Endothelial cell of umbilical vein (primary cell): Measurements from ENCODE around the gene ATP10A. TPM values are rescaled to one million over a fixed set of nuclear protein-coding genes. Genes with fewer than 3 reads are reported as not detected.

Experiments used
- BruUV-seq: library from RNA; stranded (reverse); fragments of 400-500 nt; replicated peaks from 2 replicates; lab custom pipeline; 2021; lab: Mats Ljungman, UMichigan
- CTCF ChIA-PET: fragments of 300-600, 350-600 bp; sonication (Branson Sonifier 250); formaldehyde crosslinking; loops from one replicate; lab custom pipeline; 2021; ENCODE audit warnings: antibody characterized with exemption, inconsistent platforms; lab: Charles Lee
- POLR2A ChIA-PET: fragments of 300-600, 350-600 bp; sonication (Branson Sonifier 250); formaldehyde crosslinking; loops from one replicate; lab custom pipeline; 2021; ENCODE audit warnings: antibody characterized with exemption, inconsistent platforms; lab: Charles Lee
- DNase-seq: peaks from one replicate; pipeline ENCODE4 v3.0.0-alpha.2; 2011; ENCODE audit warnings: low read depth, low spot score
- FAIRE-seq: peaks from 2 replicates; lab custom pipeline; 2011; peaks lifted over from hg19 to GRCh38; lab: Jason Lieb, UNC
- H2AFZ ChIP-seq: 2 replicates; pipeline ENCODE4 v1.6.0; 2012; ENCODE audit warnings: low read depth, low read length, control low read depth, inconsistent platforms
- H3K27ac ChIP-seq: 2 replicates; pipeline ENCODE4 v1.5.1; 2011; ENCODE audit warnings: low read depth, mild to moderate bottlenecking, control low read depth, low read length, moderate library complexity; ENCODE audit not compliant: insufficient read depth
- H3K27me3 ChIP-seq, 2 experiments: 2 replicates each; pipeline versions ENCODE4 v1.6.0 to v1.6.1; 2011; ENCODE audit warnings: low read length in 2 of 2, mixed read lengths in 1 of 2; ENCODE audit not compliant: control insufficient read depth in 2 of 2, insufficient read depth in 2 of 2
- H3K36me3 ChIP-seq, 2 experiments: 2 replicates in 1 of 2; 3 replicates in 1 of 2; pipeline ENCODE4 v1.5.1; 2011; ENCODE audit warnings: low read length in 2 of 2, mild to moderate bottlenecking in 1 of 2, moderate library complexity in 1 of 2; ENCODE audit not compliant: control insufficient read depth in 2 of 2, insufficient read depth in 2 of 2; ENCODE audit errors: extremely low read depth in 1 of 2
- H3K4me1 ChIP-seq: 3 replicates; pipeline ENCODE4 v1.5.1; 2011; ENCODE audit warnings: mild to moderate bottlenecking, low read length; ENCODE audit not compliant: control insufficient read depth, insufficient read depth; ENCODE audit errors: extremely low read depth
- H3K4me2 ChIP-seq: 2 replicates; pipeline ENCODE4 v1.6.1; 2011; ENCODE audit warnings: low read length, control low read depth, mixed read lengths; ENCODE audit not compliant: insufficient read depth
- H3K4me3 ChIP-seq, 3 experiments: fragments of 200-600 bp in 1 of 3; sonication (generic), shearing (Covaris generic) in 1 of 3; replicated peaks in 1 of 3; 2 replicates each; pipeline ENCODE4 v1.5.1; 2011 to 2016; ENCODE audit warnings: control low read depth in 3 of 3, low read length in 3 of 3, mild to moderate bottlenecking in 2 of 3, inconsistent platforms in 1 of 3, low read depth in 1 of 3, moderate library complexity in 1 of 3; ENCODE audit not compliant: insufficient read depth in 1 of 3
- H3K79me2 ChIP-seq: 2 replicates; pipeline ENCODE4 v1.6.0; 2012; ENCODE audit warnings: low read length, inconsistent platforms; ENCODE audit not compliant: control insufficient read depth, insufficient read depth
- H3K9ac ChIP-seq: replicated peaks from 2 replicates; pipeline ENCODE3; 2011; ENCODE audit warnings: low read length, control low read depth; ENCODE audit not compliant: insufficient read depth; ENCODE audit errors: extremely low read depth
- H3K9me1 ChIP-seq: replicated peaks from 3 replicates; pipeline ENCODE4 v1.6.0; 2011; ENCODE audit warnings: mild to moderate bottlenecking, low read length; ENCODE audit not compliant: control insufficient read depth, insufficient read depth; ENCODE audit errors: extremely low read depth
- H3K9me3 ChIP-seq: replicated peaks from 2 replicates; pipeline ENCODE4 v1.5.1; 2012; ENCODE audit warnings: low read length, inconsistent platforms; ENCODE audit not compliant: control insufficient read depth, insufficient read depth
- H4K20me1 ChIP-seq: replicated peaks from 2 replicates; pipeline ENCODE3; 2011; ENCODE audit warnings: mild to moderate bottlenecking, low read length; ENCODE audit not compliant: control insufficient read depth, insufficient read depth; ENCODE audit errors: extremely low read depth
- CTCF ChIP-seq, 2 donors: IDR thresholded peaks; 1 replicate in 1 of 2; 2 replicates in 1 of 2; pipeline ENCODE4 v1.5.1; 2011; ENCODE audit warnings: low read length in 2 of 2, mild to moderate bottlenecking in 2 of 2, moderate library complexity in 2 of 2, control low read depth in 1 of 2, inconsistent platforms in 1 of 2, low read depth in 1 of 2; ENCODE audit not compliant: insufficient read depth in 1 of 2; ENCODE audit errors: extremely low read depth in 1 of 2
- EZH2 ChIP-seq: IDR thresholded peaks from 2 replicates; pipeline ENCODE4 v1.6.1; 2012; ENCODE audit warnings: borderline replicate concordance, low read depth, mild to moderate bottlenecking, moderate library complexity, low read length, inconsistent platforms; ENCODE audit not compliant: severe bottlenecking
- FOS ChIP-seq: IDR thresholded peaks from 2 replicates; pipeline ENCODE4 v1.6.1; 2011; ENCODE audit warnings: mild to moderate bottlenecking, low read length, moderate library complexity, borderline replicate concordance; ENCODE audit not compliant: insufficient read depth
- GATA2 ChIP-seq: IDR thresholded peaks from 2 replicates; pipeline ENCODE4 v1.7.0; 2011; ENCODE audit warnings: low read depth, mild to moderate bottlenecking, moderate library complexity, mixed read lengths, low read length; ENCODE audit not compliant: insufficient read length, insufficient read depth
- JUN ChIP-seq: IDR thresholded peaks from 2 replicates; pipeline ENCODE4 v1.6.1; 2011; ENCODE audit warnings: borderline replicate concordance, low read depth; ENCODE audit not compliant: insufficient read length, insufficient read depth
- MAX ChIP-seq: IDR thresholded peaks from 2 replicates; pipeline ENCODE4 v1.6.1; 2011; ENCODE audit not compliant: insufficient read depth, insufficient read length
- MYC ChIP-seq: IDR thresholded peaks from one replicate; pipeline ENCODE4 v1.6.1; 2011; ENCODE audit warnings: mild to moderate bottlenecking, low read depth, low read length
- POLR2A ChIP-seq: IDR thresholded peaks from 2 replicates; pipeline ENCODE4 v1.6.1; 2012; ENCODE audit warnings: low read depth, mild to moderate bottlenecking, control low read depth, low read length
- POLR2AphosphoS5 ChIP-seq: IDR thresholded peaks from 2 replicates; pipeline ENCODE4 v1.6.1; 2012; ENCODE audit warnings: low read depth, mild to moderate bottlenecking, control low read depth, low read length, moderate library complexity; ENCODE audit not compliant: insufficient read depth
- dilution Hi-C: fragments of 300-500 bp; cut with MboI; formaldehyde crosslinking; loops from one replicate; pipeline ENCODE4 v1.15.0; 2019; ENCODE audit warnings: low sequenced_read_pairs; ENCODE audit not compliant: extremely low pct_ligation_motif_present
- intact Hi-C: fragments of 100-400 bp; cut with micrococcal nuclease; formaldehyde crosslinking; loops from one replicate; pipeline ENCODE4 v1.10.0; 2022
- polyA plus RNA-seq, 4 experiments: library from polyadenylated mRNA; depleted of rRNA in 3 of 4; stranded (reverse) in 3 of 4; unstranded in 1 of 4; fragments of >200 nt; gene quantifications; 2 replicates each; pipeline versions ENCODE4 v1.2.1 to v1.2.3, GENCODE V29; 2011 to 2012; ENCODE audit warnings: missing spikeins in 1 of 4
- total RNA-seq: library from RNA; stranded (reverse); gene quantifications from 2 replicates; pipeline ENCODE4 v1.2.3, GENCODE V29; 2021

The ATP10A gene
- total and polyA plus RNA-seq, 2 donors (not counting 3 experiments of a cell fraction or from before 2014, with no cell fraction given) = not detected

DNA sequence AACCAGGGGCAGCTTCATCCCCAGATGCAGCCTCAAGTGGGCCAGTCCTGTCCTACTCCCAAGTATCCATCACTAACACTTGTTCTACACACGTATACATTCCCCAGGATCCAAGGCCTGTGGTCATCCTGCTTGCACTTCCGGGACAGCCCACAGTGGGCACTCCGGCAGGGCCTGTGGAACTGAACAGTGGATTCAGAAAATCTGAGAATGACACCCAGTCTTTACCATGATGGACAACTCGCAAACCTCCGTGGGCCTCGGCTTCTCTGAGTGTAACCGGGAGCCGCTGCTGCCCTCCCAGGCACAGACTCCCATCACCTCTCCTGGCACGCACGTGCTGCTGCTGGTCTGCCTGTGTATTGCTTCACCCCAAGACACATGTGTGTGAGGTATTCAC lies 59.6 kb downstream of the ATP10A start:
- Histone ChIP-seq H3K27ac (no peak overlapping the region), H3K27me3 (no peaks in the 10 kb centered on the region), H3K4me3 (no peak overlapping the region), H3K36me3 (no peaks in the 10 kb centered on the region), H3K79me2 (no peaks in the 10 kb centered on the region), H4K20me1 (no peaks in the 10 kb centered on the region), H2AFZ (no peak overlapping the region), H3K9ac (no peak overlapping the region), H3K4me2 (no peak overlapping the region), H3K4me1 (no peaks in the 10 kb centered on the region), H3K9me1 (no peaks in the 10 kb centered on the region), H3K9me3 (peaks cover 11% of the 10 kb centered on the region)
- CTCF ChIA-PET = no interaction called here
- no peak for FAIRE-seq
- DNase-seq = no peak
- intact Hi-C loops = no loop called here
- POLR2A ChIA-PET = no interaction called here
- BruUV-seq = no TSS peak
- TF ChIP-seq MAX (no peak), POLR2A (no peak), JUN (no peak), POLR2AphosphoS5 (no peak), GATA2 (no peak), FOS (no peak), CTCF (IDR thresholded peaks at IDR 0.05; ENCODE audit: extremely low read depth in 1 of 2, insufficient read depth in 1 of 2, low read depth in 1 of 2, low read length in 2 of 2) (no peak), EZH2 (no peak), MYC (no peak)
- dilution Hi-C loops = no loop called here
